ENCODE measurements around the gene RAB44.

RAB44 gene

GRCh38 chr6:36754582-36755434, 57.2 kb downstream of the RAB44 start:
- no peak for DNase-seq

- peak; percentile 92 for DNase-seq
Observed at GRCh38 chr6:36755435-36756348, 58.1 kb downstream of the RAB44 start.

- no peak for DNase-seq
Observed at GRCh38 chr6:36756786-36757185, 59.2 kb downstream of the RAB44 start.

GRCh38 chr6:36757206-36757605, 59.6 kb downstream of the RAB44 start:
- DNase-seq: peak; percentile 70

GRCh38 chr6:36757943-36758508, 60.4 kb downstream of the RAB44 start:
- DNase-seq: no peak

GRCh38 chr6:36758516-36759147, 61.0 kb downstream of the RAB44 start:
- DNase-seq: no peak

GRCh38 chr6:36759148-36759759, 61.6 kb downstream of the RAB44 start:
- peak; percentile 82 for DNase-seq

GRCh38 chr6:36760685-36761435, 63.2 kb downstream of the RAB44 start:
- DNase-seq: no peak

- DNase-seq: no peak
Observed at GRCh38 chr6:36762123-36762522, 64.5 kb downstream of the RAB44 start.

GRCh38 chr6:36765190-36765589, 67.6 kb downstream of the RAB44 start:
- DNase-seq: no peak

- DNase-seq: peak; percentile 85
Observed at GRCh38 chr6:36765594-36766398, 68.2 kb downstream of the RAB44 start.

GRCh38 chr6:36766399-36766945, 68.8 kb downstream of the RAB44 start:
- DNase-seq: no peak

- DNase-seq: no peak
Observed at GRCh38 chr6:36769183-36769675, 71.6 kb downstream of the RAB44 start.

GRCh38 chr6:36769676-36770499, 72.3 kb downstream of the RAB44 start:
- DNase-seq: peak; percentile 38

GRCh38 chr6:36771145-36771544, 73.5 kb downstream of the RAB44 start:
- DNase-seq: no peak

- no peak for DNase-seq
Observed at GRCh38 chr6:36772397-36772796, 74.8 kb downstream of the RAB44 start.

- DNase-seq: no peak
Observed at GRCh38 chr6:36774331-36774730, 76.7 kb downstream of the RAB44 start.

- no peak for DNase-seq
Observed at GRCh38 chr6:36776167-36776566, 78.5 kb downstream of the RAB44 start.

- no peak for DNase-seq
Observed at GRCh38 chr6:36777801-36778200, 80.2 kb downstream of the RAB44 start.

All from CD4-positive, alpha-beta T cell treated with Interleukin-17A for 1 hour (primary cell).